ENCODE results near the gene SPARCL1. TPM values are rescaled to one million over a fixed set of nuclear protein-coding genes. Genes with fewer than 3 reads are reported as not detected.

Gene SPARCL1
- polyA plus RNA-seq, 1 of the 3 experiments (the other 2 are of a cell fraction) = not detected

GRCh38 chr4:87532907-87533306 lies 3.7 kb upstream of the SPARCL1 start (continued):
- TF ChIP-seq RXRA (IDR thresholded peaks at IDR 0.05; ENCODE audit: borderline replicate concordance, low read depth) (no peak), TAF1 (IDR thresholded peaks at IDR 0.05; ENCODE audit: borderline replicate concordance, low read depth, low read length) (no peak)

GRCh38 chr4:87532109-87532508 lies 2.9 kb upstream of the SPARCL1 start:
- Histone ChIP-seq H3K27ac (ENCODE audit: low read depth in 2 of 2, low read length in 1 of 2) (no peak overlapping the region), H4K20me1 (ENCODE audit: insufficient read depth) (no peaks in the 10 kb centered on the region), H3K4me2 (no peak overlapping the region), H3K79me2 (ENCODE audit: insufficient read depth) (no peaks in the 10 kb centered on the region), H3K4me1 (ENCODE audit: control insufficient read depth in 1 of 2, insufficient read depth in 2 of 2, low read depth in 1 of 2, low read length in 1 of 2) (peaks cover 0 to 10% of the 10 kb centered on the region in 2 experiments; a peak in 2 of 4 replicates), H3F3A (replicated peaks; ENCODE audit: insufficient read depth) (no peaks in the 10 kb centered on the region), H2AFZ (ENCODE audit: low read depth) (no peak overlapping the region), H3K9ac (no peak overlapping the region), H3K36me3 (replicated peaks in 1 of 2; ENCODE audit: control insufficient read depth in 1 of 2, insufficient read depth in 2 of 2, low read length in 1 of 2) (no peaks in the 10 kb centered on the region), H3K9me3 (no peaks in the 10 kb centered on the region), H3K9me2 (no peaks in the 10 kb centered on the region), H3K27me3 (ENCODE audit: insufficient read depth) (no peaks in the 10 kb centered on the region), H3K4me3 (ENCODE audit: low read depth in 2 of 2, low read length in 1 of 2) (no peak overlapping the region)
- 22% methylated on average over 1 of the region's 1 CpG for WGBS (ENCODE audit: low lambda C conversion rate)
- CTCF ChIA-PET = interaction anchor here (1.7 kb wide), 1 partner anchor 12 kb away, joined by 5 read pairs; no protein-coding TSS in a partner anchor
- POLR2A ChIA-PET = no interaction called here
- TF ChIP-seq RCOR1 (IDR thresholded peaks at IDR 0.05; ENCODE audit: low read length) (no peak), FOXJ3 (CRISPR knock-in tag; IDR thresholded peaks at IDR 0.05) (no peak), IRF3 (IDR thresholded peaks at IDR 0.05; ENCODE audit: low read depth, low read length) (no peak), SMC3 (IDR thresholded peaks at IDR 0.05; ENCODE audit: low read depth, low read length) (no peak), EZH2phosphoT487 (IDR thresholded peaks at IDR 0.05; ENCODE audit: borderline replicate concordance, low read depth) (no peak)
- DNase-seq = no peak

- H2AFZ ChIP-seq (ENCODE audit: low read depth) = no peak overlapping the region
- DNase-seq = no peak
- peaks cover 0 to 10% of the 10 kb centered on the region in 2 experiments; a peak in 2 of 4 replicates for H3K4me1 ChIP-seq (ENCODE audit: control insufficient read depth in 1 of 2, insufficient read depth in 2 of 2, low read depth in 1 of 2, low read length in 1 of 2)
- POLR2A ChIA-PET = no interaction called here
- no peaks in the 10 kb centered on the region for H3K79me2 ChIP-seq (ENCODE audit: insufficient read depth)
- H3K9me2 ChIP-seq = no peaks in the 10 kb centered on the region
- H3K4me3 ChIP-seq (ENCODE audit: low read depth in 2 of 2, low read length in 1 of 2) = no peak overlapping the region
- WGBS (ENCODE audit: low lambda C conversion rate) = 84% methylated on average over 5 of the region's 5 CpGs
- H3F3A ChIP-seq (replicated peaks; ENCODE audit: insufficient read depth) = no peaks in the 10 kb centered on the region
- H3K36me3 ChIP-seq (replicated peaks in 1 of 2; ENCODE audit: control insufficient read depth in 1 of 2, insufficient read depth in 2 of 2, low read length in 1 of 2) = no peaks in the 10 kb centered on the region
- CTCF ChIA-PET = interaction anchor here (1.7 kb wide), 1 partner anchor 13 kb away, joined by 5 read pairs; no protein-coding TSS in a partner anchor
- no peaks in the 10 kb centered on the region for H4K20me1 ChIP-seq (ENCODE audit: insufficient read depth)
- no peak overlapping the region for H3K4me2 ChIP-seq
- H3K9me3 ChIP-seq = no peaks in the 10 kb centered on the region
- H3K27ac ChIP-seq (ENCODE audit: low read depth in 2 of 2, low read length in 1 of 2) = no peak overlapping the region
- TF ChIP-seq GABPA (IDR thresholded peaks at IDR 0.05; ENCODE audit: low read depth) (no peak), RCOR1 (IDR thresholded peaks at IDR 0.05; ENCODE audit: low read length) (no peak), ZBTB33 (IDR thresholded peaks at IDR 0.05; ENCODE audit: borderline replicate concordance, low read depth) (no peak)
- H3K27me3 ChIP-seq (ENCODE audit: insufficient read depth) = no peaks in the 10 kb centered on the region
- H3K9ac ChIP-seq = no peak overlapping the region
Measured at GRCh38 chr4:87531621-87532020, 2.4 kb upstream of the SPARCL1 start.
